ENCODE results near the gene ZNF718. TPM values are rescaled to one million over a fixed set of nuclear protein-coding genes. Genes with fewer than 3 reads are reported as not detected.
"Not testable (repeated sequence)": the region's sequence is repeated elsewhere in the genome, so short reads cannot be mapped to it uniquely, and the experiment has no call there.

The ZNF718 gene
- total and polyA plus RNA-seq, 2 experiments from 2014 or later = 11.1 to 17.1 TPM

- H3K4me3 ChIP-seq = no peak overlapping the region
Observed at GRCh38 chr4:120616-121015, 3.7 kb upstream of the ZNF718 start.

GRCh38 chr4:121408-122084 lies 2.8 kb upstream of the ZNF718 start:
- TF ChIP-seq, protein P1, sequence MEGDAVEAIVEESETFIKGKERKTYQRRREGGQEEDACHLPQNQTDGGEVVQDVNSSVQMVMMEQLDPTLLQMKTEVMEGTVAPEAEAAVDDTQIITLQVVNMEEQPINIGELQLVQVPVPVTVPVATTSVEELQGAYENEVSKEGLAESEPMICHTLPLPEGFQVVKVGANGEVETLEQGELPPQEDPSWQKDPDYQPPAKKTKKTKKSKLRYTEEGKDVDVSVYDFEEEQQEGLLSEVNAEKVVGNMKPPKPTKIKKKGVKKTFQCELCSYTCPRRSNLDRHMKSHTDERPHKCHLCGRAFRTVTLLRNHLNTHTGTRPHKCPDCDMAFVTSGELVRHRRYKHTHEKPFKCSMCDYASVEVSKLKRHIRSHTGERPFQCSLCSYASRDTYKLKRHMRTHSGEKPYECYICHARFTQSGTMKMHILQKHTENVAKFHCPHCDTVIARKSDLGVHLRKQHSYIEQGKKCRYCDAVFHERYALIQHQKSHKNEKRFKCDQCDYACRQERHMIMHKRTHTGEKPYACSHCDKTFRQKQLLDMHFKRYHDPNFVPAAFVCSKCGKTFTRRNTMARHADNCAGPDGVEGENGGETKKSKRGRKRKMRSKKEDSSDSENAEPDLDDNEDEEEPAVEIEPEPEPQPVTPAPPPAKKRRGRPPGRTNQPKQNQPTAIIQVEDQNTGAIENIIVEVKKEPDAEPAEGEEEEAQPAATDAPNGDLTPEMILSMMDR (IDR thresholded peaks at IDR 0.05; ENCODE audit: low read depth, low read length) = no peak
- H3K4me1 ChIP-seq (ENCODE audit: low read depth) = no peaks in the 10 kb centered on the region
- H3K27me3 ChIP-seq = no peaks in the 10 kb centered on the region
- H3K4me3 ChIP-seq = no peak overlapping the region
- H3K36me3 ChIP-seq = no peaks in the 10 kb centered on the region
- no peaks in the 10 kb centered on the region for H3K9me3 ChIP-seq (ENCODE audit: low read depth)
- no peak overlapping the region for H3K27ac ChIP-seq
- no peak for DNase-seq (ENCODE audit: low read depth in 1 of 2, low spot score in 1 of 2)

More at GRCh38 chr4:120616-121015, 3.7 kb upstream of the ZNF718 start:
- no peaks in the 10 kb centered on the region for H3K27me3 ChIP-seq
- H3K9me3 ChIP-seq (ENCODE audit: low read depth) = no peaks in the 10 kb centered on the region
- no peaks in the 10 kb centered on the region for H3K36me3 ChIP-seq
- DNase-seq (ENCODE audit: low read depth in 1 of 2, low spot score in 1 of 2) = no peak
- H3K4me1 ChIP-seq (ENCODE audit: low read depth) = no peaks in the 10 kb centered on the region
- H3K27ac ChIP-seq = no peak overlapping the region
- TF ChIP-seq, protein P1 (IDR thresholded peaks at IDR 0.05; ENCODE audit: low read depth, low read length) = no peak

DNA sequence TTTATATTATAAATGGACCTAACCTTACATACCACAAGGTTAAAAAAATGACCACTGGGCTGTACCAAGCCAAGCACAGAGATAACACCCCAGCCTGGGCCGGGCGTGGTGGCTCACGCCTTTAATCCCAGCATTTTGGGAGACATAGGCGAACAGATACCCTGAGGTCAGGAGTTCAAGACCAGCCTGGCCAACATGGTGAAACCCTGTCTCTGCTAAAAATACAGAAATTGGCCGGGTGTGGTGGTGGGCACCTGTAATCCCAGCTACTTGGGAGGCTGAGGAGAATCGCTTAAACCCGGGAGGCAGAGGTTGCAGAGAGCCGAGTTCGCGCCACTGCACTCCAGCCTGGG lies 403 bp upstream of the ZNF718 start:
- H3K27me3 ChIP-seq; H3K4me1 ChIP-seq (ENCODE audit: low read depth); H3K4me3 ChIP-seq; H3K36me3 ChIP-seq; DNase-seq (ENCODE audit: low read depth in 1 of 2, low spot score in 1 of 2); H3K9me3 ChIP-seq (ENCODE audit: low read depth): not testable (repeated sequence)
- H3K27ac ChIP-seq = peak overlapping the region; percentile 58

DNA sequence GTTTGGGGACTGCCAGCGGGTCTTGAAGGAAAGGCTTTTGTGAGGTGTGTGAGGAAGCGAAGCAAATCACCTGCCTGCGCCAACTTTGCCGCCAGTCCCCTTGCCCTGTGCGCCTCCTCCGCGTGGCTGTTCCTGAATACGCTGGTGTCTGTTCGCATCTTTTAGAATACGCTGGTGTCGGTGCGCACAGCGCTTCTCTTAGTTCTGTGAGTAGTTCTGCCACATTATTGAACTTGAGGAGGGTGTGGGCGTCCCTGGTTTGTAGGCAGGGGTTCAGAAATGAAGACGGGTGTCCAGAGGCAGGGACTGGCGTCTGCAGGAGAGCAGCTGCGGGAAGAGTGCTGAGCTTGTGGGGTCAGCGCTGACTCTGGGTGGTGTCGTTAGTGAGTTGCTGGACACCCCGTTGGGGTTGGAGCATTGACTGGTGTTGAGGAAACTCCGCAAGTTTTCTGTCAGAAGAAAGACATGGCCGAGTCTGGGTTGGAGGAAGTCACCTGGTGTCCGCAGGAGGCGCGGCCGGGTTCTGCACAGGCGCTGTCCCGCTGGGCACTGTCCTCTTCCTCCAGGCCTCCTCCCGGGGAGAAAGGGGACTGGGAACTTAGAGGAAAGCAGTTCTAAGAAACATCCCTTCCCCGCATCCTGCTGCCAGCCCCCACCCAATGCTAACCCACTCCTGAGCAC lies 930 bp downstream of the ZNF718 start:
- H3K36me3 ChIP-seq = no peaks in the 10 kb centered on the region
- H3K27ac ChIP-seq = peak overlapping the region; percentile 76
- TF ChIP-seq, protein P1 (IDR thresholded peaks at IDR 0.05; ENCODE audit: low read depth, low read length) = no peak
- H3K9me3 ChIP-seq (ENCODE audit: low read depth) = no peaks in the 10 kb centered on the region
- peak overlapping the region; percentile 65 for H3K4me3 ChIP-seq
- H3K27me3 ChIP-seq = no peaks in the 10 kb centered on the region
- peak; percentile 37 to 73 for DNase-seq (ENCODE audit: low read depth in 1 of 2, low spot score in 1 of 2)
- no peaks in the 10 kb centered on the region for H3K4me1 ChIP-seq (ENCODE audit: low read depth)

DNA sequence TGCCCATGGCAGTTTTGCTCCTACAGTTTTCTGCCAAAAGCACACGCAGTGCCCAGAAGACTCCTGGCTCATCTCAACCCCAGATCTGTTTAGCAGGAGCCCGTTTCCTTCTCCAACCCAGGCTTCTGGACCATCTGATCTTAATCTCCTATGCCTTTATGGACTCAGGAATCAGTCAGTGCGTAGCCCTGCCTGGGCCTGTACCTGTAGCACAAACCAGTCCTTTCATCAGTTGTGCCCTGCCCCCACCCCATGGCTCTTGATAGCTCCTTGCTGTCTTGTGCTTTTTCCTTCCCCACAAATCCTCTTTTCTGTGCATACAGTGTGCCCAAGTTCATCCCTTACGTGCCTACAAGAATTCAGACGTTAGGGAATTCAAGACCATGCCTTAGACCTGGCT lies 1.5 kb downstream of the ZNF718 start:
- no peaks in the 10 kb centered on the region for H3K4me1 ChIP-seq (ENCODE audit: low read depth)
- no peaks in the 10 kb centered on the region for H3K9me3 ChIP-seq (ENCODE audit: low read depth)
- no peaks in the 10 kb centered on the region for H3K36me3 ChIP-seq
- TF ChIP-seq, protein P1 (IDR thresholded peaks at IDR 0.05; ENCODE audit: low read depth, low read length) = no peak
- H3K4me3 ChIP-seq = peak overlapping the region; percentile 65
- H3K27ac ChIP-seq = peak overlapping the region; percentile 76
- no peaks in the 10 kb centered on the region for H3K27me3 ChIP-seq
- no peak for DNase-seq (ENCODE audit: low read depth in 1 of 2, low spot score in 1 of 2)

GRCh38 chr4:132483-132882 lies 8.2 kb downstream of the ZNF718 start:
- no peaks in the 10 kb centered on the region for H3K27me3 ChIP-seq
- no peaks in the 10 kb centered on the region for H3K9me3 ChIP-seq (ENCODE audit: low read depth)
- H3K4me3 ChIP-seq = no peak overlapping the region
- TF ChIP-seq, protein P1 (IDR thresholded peaks at IDR 0.05; ENCODE audit: low read depth, low read length) = no peak
- DNase-seq (ENCODE audit: low read depth in 1 of 2, low spot score in 1 of 2) = no peak
- peaks cover 26% of the 10 kb centered on the region for H3K36me3 ChIP-seq
- no peak overlapping the region for H3K27ac ChIP-seq
- no peaks in the 10 kb centered on the region for H3K4me1 ChIP-seq (ENCODE audit: low read depth)

All from cardiac muscle cell (in vitro differentiated cells and primary cell).